Hepatocyte (in vitro differentiated cells): ENCODE results near the gene ATP1B1.

Source experiments
- CTCF ChIP-seq: fragments of 200-600 bp; sonication (generic); IDR thresholded peaks from 2 replicates; pipeline ENCODE4 v1.5.1; 2016; ENCODE audit warnings: antibody characterized with exemption, mild to moderate bottlenecking; ENCODE audit not compliant: poor library complexity
- EZH2 ChIP-seq: fragments of 200-600 bp; sonication (generic); IDR thresholded peaks from 2 replicates; pipeline ENCODE4 v1.6.1; 2016; ENCODE audit warnings: antibody characterized with exemption, mild to moderate bottlenecking, borderline replicate concordance
- EZH2phosphoT487 ChIP-seq: fragments of 200-600 bp; sonication (generic); IDR thresholded peaks from one replicate; pipeline ENCODE4 v1.6.1; 2018; ENCODE audit warnings: antibody characterized with exemption, mild to moderate bottlenecking, low read depth, moderate library complexity; ENCODE audit not compliant: unreplicated experiment, severe bottlenecking

GRCh38 chr1:169180174-169180573, 73.7 kb downstream of the ATP1B1 start:
- TF ChIP-seq CTCF: no peak
- TF ChIP-seq EZH2: no peak
- no peak for TF ChIP-seq EZH2phosphoT487
